Stomach (tissue), 9 donors: ENCODE data around the gene RNASEH1. TPM values are rescaled to one million over a fixed set of nuclear protein-coding genes. Genes with fewer than 3 reads are reported as not detected.
A peak's percentile ranks its signal among the peaks of the same experiment; 100 is the strongest.

Experiments used
- DNase-seq, 2 donors: peaks; one replicate each; pipeline versions ENCODE4 v3.0.0 to v3.0.0-alpha.2; 2013 to 2019
- H3K27ac ChIP-seq, 5 donors: fragments of 200-600 bp in 4 of 5; sonication (generic) in 4 of 5; one replicate each; pipeline ENCODE4 v1.5.1; 2013 to 2019; ENCODE audit warnings: mild to moderate bottlenecking in 1 of 5, moderate library complexity in 1 of 5
- H3K27me3 ChIP-seq, 3 donors: fragments of 200-600 bp; sonication (generic); one replicate each; pipeline ENCODE4 v1.5.1; 2017 to 2019; ENCODE audit warnings: mixed run types in 1 of 3
- H3K36me3 ChIP-seq, 4 donors: fragments of 200-600 bp; sonication (generic); 1 replicate in 3 of 4; 2 replicates in 1 of 4; pipeline ENCODE4 v1.5.1; 2016 to 2019
- H3K4me1 ChIP-seq, 4 donors: fragments of 200-600 bp; sonication (generic); one replicate each; pipeline ENCODE4 v1.5.1; 2016 to 2019
- H3K4me3 ChIP-seq, 4 donors: fragments of 200-600 bp; sonication (generic) in 3 of 4; one replicate each; pipeline ENCODE4 v1.5.1; 2016 to 2019; ENCODE audit warnings: mild to moderate bottlenecking in 1 of 4
- H3K9me3 ChIP-seq, 4 donors: fragments of 200-600 bp; sonication (generic); one replicate each; pipeline ENCODE4 v1.5.1; 2016 to 2019
- CTCF ChIP-seq, 7 experiments: fragments of 450-650 bp in 4 of 7; fragments of 200-600 bp in 3 of 7; sonication (generic) in 3 of 7; IDR thresholded peaks; one replicate each; pipeline ENCODE4 v1.5.1; 2016 to 2019; ENCODE audit warnings: antibody characterized with exemption in 7 of 7, control low read depth in 2 of 7, mild to moderate bottlenecking in 1 of 7
- EP300 ChIP-seq: sonication (generic); formaldehyde crosslinking; IDR thresholded peaks from one replicate; pipeline ENCODE4 v1.6.1; 2017; ENCODE audit warnings: antibody characterized with exemption
- POLR2A ChIP-seq, 4 donors: fragments of 450-650 bp; IDR thresholded peaks; one replicate each; pipeline ENCODE4 v1.6.1; 2016; ENCODE audit warnings: antibody characterized with exemption in 4 of 4, control low read depth in 2 of 4, mild to moderate bottlenecking in 1 of 4, moderate library complexity in 1 of 4
- POLR2AphosphoS5 ChIP-seq, 3 donors: sonication (generic); formaldehyde crosslinking; IDR thresholded peaks; one replicate each; pipeline ENCODE4 v1.6.1; 2016; ENCODE audit warnings: antibody characterized with exemption in 3 of 3
- WGBS, 5 donors: extraction: QIAGEN DNeasy Blood & Tissue Kit in 3 of 5; methylation state at CpG; one replicate each; pipeline versions ENCODE4 v1.1.5 to v1.1.7; 2013 to 2018; 5-methylcytosine and 5-hydroxymethylcytosine counted together
- intact Hi-C: fragments of 100-400 bp; cut with DNase I; formaldehyde crosslinking; loops from one replicate; pipeline ENCODE4 v1.15.1; 2023; ENCODE audit warnings: low total_unique reads
- polyA plus RNA-seq, 3 donors: library from polyadenylated mRNA; stranded (reverse); fragments of 200-250 nt; gene quantifications; one replicate each; pipeline ENCODE4 v1.2.3, GENCODE V29; 2013
- total RNA-seq, 5 donors: library from RNA; depleted of rRNA; stranded (reverse); fragments of >200 nt; gene quantifications; one replicate each; pipeline versions ENCODE4 v1.1.0 to v1.2.3, GENCODE V29; 2014 to 2016
- donor health status: healthy with polysubstance abuse.
- donor health status: Bipolar disorder and iron deficiency.
- donor health status: healthy.

RNASEH1 gene
- total and polyA plus RNA-seq, 8 donors: 1.7 to 32.1 (median 10.8) TPM

- peaks cover 8 to 23% (median 15%) of the 10 kb centered on the region in 4 donors for H3K4me1 ChIP-seq
- no peak for DNase-seq
- H3K27me3 ChIP-seq: no peaks in the 10 kb centered on the region
- 92 to 97% (median 95%) methylated on average over 5 of the region's 5 CpGs for WGBS, 5 donors
- TF ChIP-seq CTCF (IDR thresholded peaks at IDR 0.05) (no peak), POLR2A (IDR thresholded peaks at IDR 0.05) (no peak), EP300 (no peak), POLR2AphosphoS5 (IDR thresholded peaks at IDR 0.05) (no peak)
- no peak overlapping the region for H3K27ac ChIP-seq
- no peaks in the 10 kb centered on the region for H3K9me3 ChIP-seq
- intact Hi-C loops: no loop called here
- H3K4me3 ChIP-seq: no peak overlapping the region
- peaks cover 40 to 82% (median 81%) of the 10 kb centered on the region in 4 donors for H3K36me3 ChIP-seq
These were observed 16.0 kb downstream of the RNASEH1 start for GRCh38 chr2:3542107-3542506.

GRCh38 chr2:3539836-3540235, 18.3 kb downstream of the RNASEH1 start:
- Histone ChIP-seq H3K9me3 (no peaks in the 10 kb centered on the region), H3K27ac (no peak overlapping the region), H3K4me3 (no peak overlapping the region), H3K4me1 (peaks cover 18 to 25% (median 21%) of the 10 kb centered on the region in 4 donors), H3K36me3 (peaks cover 17 to 59% (median 58%) of the 10 kb centered on the region in 4 donors), H3K27me3 (no peaks in the 10 kb centered on the region)
- DNase-seq: no peak
- intact Hi-C loops: no loop called here
- no peak for TF ChIP-seq POLR2A (IDR thresholded peaks at IDR 0.05)
- 80 to 94% (median 90%) methylated on average over 9 of the region's 9 CpGs for WGBS, 5 donors

GRCh38 chr2:3536682-3537632, 21.2 kb downstream of the RNASEH1 start:
- H3K27ac ChIP-seq: peak overlapping the region; percentile 89 to 94 (median 91)
- WGBS, 5 donors: 63 to 67% (median 65%) methylated on average over 15 to 16 of the region's 16 CpGs
- no peaks in the 10 kb centered on the region for H3K27me3 ChIP-seq
- TF ChIP-seq CTCF (IDR thresholded peaks at IDR 0.05): peak in 2 of 7 experiments; percentile 12 to 39
- no peak for TF ChIP-seq POLR2AphosphoS5 (IDR thresholded peaks at IDR 0.05)
- TF ChIP-seq POLR2A (IDR thresholded peaks at IDR 0.05): no peak
- peaks cover 5 to 31% (median 30%) of the 10 kb centered on the region in 4 donors for H3K36me3 ChIP-seq
- H3K9me3 ChIP-seq: no peaks in the 10 kb centered on the region
- peaks cover 18 to 53% (median 35%) of the 10 kb centered on the region in 4 donors for H3K4me1 ChIP-seq
- intact Hi-C loops: no loop called here
- DNase-seq: peak in 1 of 2 donors; percentile 82
- H3K4me3 ChIP-seq: peak overlapping the region; percentile 26 to 40 (median 28)

GRCh38 chr2:3535794-3536681, 22.1 kb downstream of the RNASEH1 start:
- H3K4me1 ChIP-seq: peaks cover 18 to 55% (median 39%) of the 10 kb centered on the region in 4 donors
- TF ChIP-seq CTCF (IDR thresholded peaks at IDR 0.05) (no peak), POLR2AphosphoS5 (IDR thresholded peaks at IDR 0.05) (peak; percentile 19 to 49 (median 38))
- WGBS, 5 donors: 13 to 22% (median 14%) methylated on average over 24 of the region's 24 CpGs
- peak overlapping the region; percentile 89 to 94 (median 91) for H3K27ac ChIP-seq
- no peaks in the 10 kb centered on the region for H3K27me3 ChIP-seq
- no peaks in the 10 kb centered on the region for H3K9me3 ChIP-seq
- peak overlapping the region; percentile 26 to 40 (median 28) for H3K4me3 ChIP-seq
- peak; percentile 55 to 94 for DNase-seq
- peaks cover 0 to 30% (median 20%) of the 10 kb centered on the region in 4 donors for H3K36me3 ChIP-seq
- intact Hi-C loops: no loop called here
